Endothelial cell of hepatic sinusoid (primary cell): ENCODE data around the gene CCDC83.

Source experiments
- in situ Hi-C: cut with HindIII; loops from 2 replicates; pipeline ENCODE4 v1.10.0; 2017; ENCODE audit warnings: low sequenced_read_pairs

CCDC83 gene

GRCh38 chr11:85855341-85855656 lies at the start of gene CCDC83:
CCDC83 (plus strand) TSS chr11:85855383; CDS start chr11:85865124, 9,741 bp downstream.
- in situ Hi-C loops: no loop called here

DNA sequence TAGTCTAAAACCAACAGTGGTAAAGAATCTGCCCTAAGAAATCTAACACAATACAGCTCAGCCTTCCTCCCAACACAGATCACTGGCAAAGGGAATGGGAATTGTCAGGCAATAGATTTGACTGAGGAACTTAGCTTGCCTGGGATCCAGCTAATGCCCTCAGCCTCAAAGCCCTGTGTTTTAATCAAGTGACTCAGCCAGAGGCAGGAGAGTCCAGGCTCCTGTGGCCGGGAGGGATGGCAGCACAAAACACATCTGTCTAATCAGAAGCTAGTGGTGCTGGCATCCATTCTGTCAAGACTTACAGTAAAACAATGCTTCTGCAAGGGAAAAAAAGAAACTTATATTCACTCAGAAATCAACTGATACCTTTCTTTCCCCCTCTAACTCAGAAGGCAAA lies 49.8 kb upstream of the CCDC83 start:
- in situ Hi-C loops: no loop called here

GRCh38 chr11:85806016-85806415 lies 49.2 kb upstream of the CCDC83 start:
- in situ Hi-C loops: no loop called here

- in situ Hi-C loops: no loop called here
Measured at GRCh38 chr11:85806876-85807275, 48.3 kb upstream of the CCDC83 start.

- in situ Hi-C loops: no loop called here
Measured at GRCh38 chr11:85809191-85809590, 46.0 kb upstream of the CCDC83 start.

- in situ Hi-C loops: no loop called here
Measured at GRCh38 chr11:85809863-85810262, 45.3 kb upstream of the CCDC83 start.

DNA sequence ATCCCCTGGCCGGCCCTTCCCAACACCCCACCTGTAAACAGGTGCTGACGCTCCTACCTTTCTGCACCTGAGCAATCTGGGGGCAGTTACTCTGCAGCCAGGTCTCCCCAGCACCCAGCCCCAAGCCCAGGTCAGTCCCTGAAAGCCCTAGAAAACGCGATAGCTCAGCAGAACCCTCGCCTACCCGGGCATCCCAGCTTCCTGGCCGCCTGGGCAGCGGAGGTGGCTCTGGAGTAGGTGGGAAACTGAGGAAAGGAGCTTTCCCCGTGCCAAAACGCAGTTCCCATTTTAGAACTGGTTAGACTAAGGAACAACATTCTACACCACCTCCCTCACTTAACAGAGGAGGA lies 44.7 kb upstream of the CCDC83 start:
- in situ Hi-C loops: no loop called here

DNA sequence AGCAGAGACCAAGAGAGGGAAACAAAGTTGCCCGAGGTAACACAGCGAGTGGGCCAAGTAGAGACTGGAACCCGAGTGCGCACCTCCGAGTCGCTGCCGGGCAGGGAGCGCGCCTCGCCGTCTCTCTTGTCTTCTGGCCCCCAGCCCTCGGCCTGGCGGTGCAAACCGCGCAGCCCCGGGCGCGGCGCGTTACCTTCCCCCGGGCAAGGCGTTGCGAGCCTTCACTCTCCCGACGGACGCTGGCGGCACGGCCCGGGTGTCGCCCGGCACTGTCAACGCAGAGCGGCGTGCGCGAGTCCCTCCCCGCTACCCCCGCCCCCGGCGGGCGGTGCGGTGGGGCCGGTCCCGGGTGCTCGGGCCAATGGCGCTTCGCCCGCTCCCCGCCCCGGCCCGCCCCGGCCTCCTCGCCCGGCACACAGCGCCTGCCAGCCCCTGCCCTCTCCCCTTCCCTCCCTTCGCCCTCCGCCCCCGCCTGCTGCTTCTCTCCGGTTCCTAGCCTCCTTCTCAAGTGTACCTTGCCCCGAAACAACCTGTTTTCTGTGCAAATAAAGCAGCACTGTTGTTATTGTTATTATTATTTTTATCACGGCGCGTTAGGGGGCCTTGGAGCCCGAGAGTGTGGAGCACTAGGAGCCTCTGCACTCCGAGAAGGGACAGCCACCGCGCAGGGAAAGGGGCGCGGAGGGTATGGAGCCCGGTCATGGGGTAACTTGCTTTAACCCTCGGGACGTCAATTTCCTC lies 44.1 kb upstream of the CCDC83 start, which contains the start of gene SYTL2:
Gene SYTL2, minus strand, starts transcription at position 271 of the 741 bp plus-strand sequence. CDS start 53,416 bp downstream, outside the sequence.
- in situ Hi-C loops: no loop called here

- in situ Hi-C loops: no loop called here
Measured at GRCh38 chr11:85811624-85812023, 43.6 kb upstream of the CCDC83 start.

DNA sequence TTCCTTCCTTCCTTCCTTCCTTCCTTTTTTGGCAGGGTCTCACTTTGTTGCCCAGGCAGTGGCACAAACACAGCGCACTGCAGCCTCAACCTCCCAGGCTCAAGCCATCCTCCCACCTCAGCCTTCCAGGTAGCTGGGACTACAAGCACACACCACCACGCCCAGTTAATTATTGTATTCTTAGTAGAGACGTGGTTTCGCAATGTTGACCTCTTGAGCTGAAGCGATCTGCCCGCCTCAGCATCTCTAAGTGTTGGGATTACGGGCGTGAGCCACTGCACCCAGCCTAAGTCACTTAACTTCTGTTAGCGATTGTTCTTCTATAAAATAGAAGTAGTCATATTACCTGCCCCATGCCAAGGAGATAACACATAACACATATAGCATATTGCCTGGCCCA lies 41.5 kb upstream of the CCDC83 start:
- in situ Hi-C loops: no loop called here

GRCh38 chr11:85815186-85815931 lies 39.8 kb upstream of the CCDC83 start:
- in situ Hi-C loops: no loop called here

DNA sequence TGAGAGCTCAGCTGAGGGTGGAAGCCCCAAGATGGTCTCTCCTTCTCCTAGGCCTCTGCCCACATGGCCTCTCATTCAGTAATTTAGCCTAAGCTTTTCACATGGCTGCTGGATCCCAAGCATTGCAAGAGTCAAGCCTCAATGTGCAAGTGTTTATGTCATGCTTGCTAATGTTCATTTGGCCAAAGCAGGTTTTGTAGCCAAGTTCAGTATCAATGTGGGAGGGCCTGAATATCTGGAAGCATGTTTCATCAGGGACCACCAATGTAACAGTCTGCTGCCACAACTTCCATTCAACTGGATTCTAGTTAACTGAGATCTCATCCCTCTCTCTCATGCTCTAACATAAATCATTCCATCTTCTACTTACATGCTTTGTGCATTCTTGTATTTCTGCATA lies 35.7 kb upstream of the CCDC83 start:
- in situ Hi-C loops: no loop called here

- in situ Hi-C loops: no loop called here
Measured at GRCh38 chr11:85821636-85822035, 33.5 kb upstream of the CCDC83 start.

GRCh38 chr11:85822814-85823213 lies 32.4 kb upstream of the CCDC83 start:
- in situ Hi-C loops: no loop called here

DNA sequence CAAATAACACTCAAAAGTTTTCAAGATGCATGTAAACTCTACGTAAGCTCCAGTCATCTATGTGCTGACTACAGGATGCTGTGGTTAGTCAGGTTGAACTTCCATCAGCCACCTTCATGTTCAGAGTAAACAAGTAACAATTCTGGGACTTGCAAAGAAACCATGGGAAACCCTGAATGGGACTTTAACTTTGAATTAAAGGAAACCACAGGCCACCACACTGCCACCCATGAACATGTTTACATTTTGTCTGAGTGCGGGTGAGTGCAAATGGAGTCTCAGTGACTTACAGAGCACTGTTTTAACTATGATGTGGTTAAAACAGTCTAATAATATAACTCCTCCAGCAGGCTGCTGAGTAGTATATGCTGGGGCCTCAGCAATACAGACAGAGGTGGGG lies 31.4 kb upstream of the CCDC83 start:
- in situ Hi-C loops: no loop called here

DNA sequence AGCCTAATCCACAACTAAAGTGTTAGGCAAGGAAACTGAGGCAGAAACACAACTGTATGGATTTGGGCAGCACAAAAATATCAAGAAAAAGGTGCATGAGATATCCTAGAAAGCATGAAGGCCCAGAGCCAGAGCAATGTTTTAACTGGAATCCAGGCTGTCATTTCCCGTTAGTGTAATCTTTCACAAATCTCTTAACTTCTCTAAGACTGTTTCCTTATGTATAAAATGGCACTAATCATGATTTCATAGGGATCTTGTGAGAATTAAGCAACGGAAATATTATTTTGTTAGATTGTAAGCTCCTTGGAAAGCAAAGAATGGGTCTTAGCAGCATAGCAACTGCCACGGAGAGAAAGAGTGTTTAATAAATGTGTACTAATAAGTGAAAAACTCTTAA lies 29.6 kb upstream of the CCDC83 start:
- in situ Hi-C loops: no loop called here

GRCh38 chr11:85826116-85826855 lies 28.9 kb upstream of the CCDC83 start:
- in situ Hi-C loops: no loop called here

DNA sequence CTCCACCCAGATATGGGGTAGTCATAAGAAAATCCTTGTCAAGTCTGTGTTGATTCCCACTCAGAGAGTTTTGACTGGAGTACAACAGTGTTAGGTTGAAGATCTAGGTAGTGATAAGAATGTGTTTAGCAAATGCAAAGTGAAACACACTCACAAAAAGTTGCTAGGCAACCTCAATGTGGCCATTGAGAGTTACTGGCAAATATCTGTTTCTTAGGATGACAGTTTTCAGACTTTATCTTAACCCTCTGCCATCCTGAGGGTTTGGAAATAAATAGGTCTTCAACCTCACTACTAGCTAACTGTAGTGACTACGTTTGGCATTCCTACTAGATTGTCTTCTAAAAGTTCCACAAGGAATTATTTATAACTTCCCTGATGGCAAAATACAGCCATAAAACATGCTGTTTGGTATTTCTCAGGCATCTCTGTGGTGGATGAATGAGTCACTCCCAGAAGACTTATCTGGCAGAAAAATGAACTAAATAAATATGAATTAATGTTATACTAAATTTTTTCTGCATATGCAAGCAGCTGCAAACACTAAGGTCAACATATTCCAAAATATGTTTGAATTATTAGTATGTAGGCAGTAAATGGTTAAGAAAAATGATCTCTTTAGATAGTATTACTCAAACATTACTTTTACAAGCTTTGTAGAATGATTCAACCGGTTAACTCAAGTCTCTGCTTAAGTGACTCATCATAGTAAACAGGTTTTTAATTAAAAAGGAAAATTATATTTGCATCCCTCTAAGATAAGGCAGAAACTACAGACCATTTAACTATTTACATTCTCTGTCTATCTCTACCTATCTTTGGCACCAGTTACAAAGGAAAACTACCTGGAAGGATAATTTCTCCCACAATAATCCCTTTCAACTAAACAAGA lies 27.2 kb upstream of the CCDC83 start:
- in situ Hi-C loops: no loop called here

DNA sequence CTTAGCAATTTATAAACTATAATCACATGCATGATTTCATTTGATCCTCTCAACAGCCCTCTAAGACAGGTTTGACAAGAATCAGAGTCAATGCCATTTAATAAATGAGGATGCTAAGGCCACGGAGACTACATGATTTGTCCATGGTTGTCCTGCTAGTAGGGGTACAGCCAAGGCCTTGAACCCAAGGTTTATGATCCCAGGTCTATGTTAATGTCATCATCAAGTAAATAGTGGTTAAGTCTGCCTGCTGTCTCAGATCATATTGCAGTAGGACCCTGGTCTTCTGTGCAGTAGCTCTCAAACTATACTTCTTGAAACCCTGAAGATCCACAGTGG lies 26.6 kb upstream of the CCDC83 start:
- in situ Hi-C loops: no loop called here

- in situ Hi-C loops: no loop called here
Measured at GRCh38 chr11:85829172-85829571, 26.0 kb upstream of the CCDC83 start.

DNA sequence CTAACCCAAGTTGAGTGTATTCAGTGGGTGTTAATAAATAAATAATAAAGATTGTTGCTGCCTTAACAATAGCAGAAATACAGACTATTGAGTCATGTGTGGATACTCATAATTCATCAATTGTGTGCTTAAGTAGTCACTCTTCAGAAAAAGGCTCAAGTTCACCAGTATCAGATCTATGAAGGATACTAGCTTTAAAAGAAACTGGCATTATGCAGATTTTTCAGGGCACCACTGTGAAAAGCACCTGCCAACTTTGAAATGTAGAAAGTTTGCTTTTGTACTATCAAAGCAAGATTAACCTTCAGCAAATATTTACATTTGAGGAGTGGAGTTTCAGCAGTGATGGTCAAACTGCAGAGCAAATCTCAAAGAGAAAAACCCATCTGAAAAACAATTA lies 24.1 kb upstream of the CCDC83 start:
- in situ Hi-C loops: no loop called here
